Loucy (cell line): ENCODE measurements around the gene PIGU.

Experiments
- CTCF ChIP-seq: fragments of 200-600 bp; sonication (generic); conservative IDR thresholded peaks from 2 replicates; pipeline ENCODE4 v1.5.1; 2014; ENCODE audit warnings: mild to moderate bottlenecking, antibody characterized with exemption, low read length
- EZH2phosphoT487 ChIP-seq: fragments of 200-600 bp; IDR thresholded peaks from 2 replicates; pipeline ENCODE4 v1.6.1; 2018; ENCODE audit warnings: antibody characterized with exemption, mild to moderate bottlenecking, moderate library complexity, borderline replicate concordance

- TF ChIP-seq CTCF: no peak
- no peak for TF ChIP-seq EZH2phosphoT487
These were observed 130.1 kb downstream of the PIGU start for GRCh38 chr20:34546751-34547181.
